Measurements from ENCODE around the gene ANKK1. TPM values are rescaled to one million over a fixed set of nuclear protein-coding genes. Genes with fewer than 3 reads are reported as not detected.

ANKK1 gene
- total RNA-seq, 4 donors from 2014 or later: 0.64 to 9.7 TPM; not detected in 2

GRCh38 chr11:113426686-113427085, 39.1 kb downstream of the ANKK1 start:
- 73 to 89% methylated on average over 3 to 6 of the region's 6 CpGs for WGBS, 2 donors (ENCODE audit: low coverage in 1 of 2)
- in situ Hi-C loops (cut with MboI; ENCODE audit: low pct_ligation_motif_present in 1 of 4, low pct_unique_long_range_greater_than_20kb in 1 of 4, low sequenced_read_pairs in 3 of 4) (no loop called here), intact Hi-C loops (cut with DNase I; ENCODE audit: low total_unique reads) (no loop called here)
- H3K4me1 ChIP-seq: no peaks in the 10 kb centered on the region
- no peaks in the 10 kb centered on the region for H3K9me3 ChIP-seq
- no peak for DNase-seq
- no peak overlapping the region for H3K27ac ChIP-seq
- TF ChIP-seq CTCF (IDR thresholded peaks at IDR 0.05): no peak
- TF ChIP-seq EP300 (IDR thresholded peaks at IDR 0.05; ENCODE audit: low read depth): no peak
- TF ChIP-seq POLR2AphosphoS5 (IDR thresholded peaks at IDR 0.05): no peak
- no peak for TF ChIP-seq POLR2A (IDR thresholded peaks at IDR 0.05)
- no peak overlapping the region for H3K4me3 ChIP-seq
- H3K36me3 ChIP-seq: no peaks in the 10 kb centered on the region
- no peaks in the 10 kb centered on the region for H3K27me3 ChIP-seq

GRCh38 chr11:113431746-113432145, 44.2 kb downstream of the ANKK1 start:
- H3K27me3 ChIP-seq: no peaks in the 10 kb centered on the region
- intact Hi-C loops (cut with DNase I; ENCODE audit: low total_unique reads) (no loop called here), in situ Hi-C loops (cut with MboI; ENCODE audit: low pct_ligation_motif_present in 1 of 4, low pct_unique_long_range_greater_than_20kb in 1 of 4, low sequenced_read_pairs in 3 of 4) (no loop called here)
- H3K36me3 ChIP-seq: no peaks in the 10 kb centered on the region
- no peak overlapping the region for H3K4me3 ChIP-seq
- 84 to 100% methylated on average over 1 to 4 of the region's 4 CpGs for WGBS, 2 donors (ENCODE audit: low coverage in 1 of 2)
- H3K9me3 ChIP-seq: no peaks in the 10 kb centered on the region
- no peak for DNase-seq
- no peak overlapping the region for H3K27ac ChIP-seq
- TF ChIP-seq POLR2AphosphoS5 (IDR thresholded peaks at IDR 0.05) (no peak), CTCF (IDR thresholded peaks at IDR 0.05) (no peak), EP300 (IDR thresholded peaks at IDR 0.05; ENCODE audit: low read depth) (no peak), POLR2A (IDR thresholded peaks at IDR 0.05) (no peak)
- H3K4me1 ChIP-seq: no peaks in the 10 kb centered on the region

- Histone ChIP-seq H3K4me1 (no peaks in the 10 kb centered on the region), H3K4me3 (no peak overlapping the region), H3K36me3 (no peaks in the 10 kb centered on the region), H3K27me3 (no peaks in the 10 kb centered on the region), H3K27ac (no peak overlapping the region), H3K9me3 (no peaks in the 10 kb centered on the region)
- 81% methylated on average over 8 of the region's 8 CpGs; no CpG with 5 or more reads in 1 of the 2 donors for WGBS, 2 donors (ENCODE audit: low coverage in 1 of 2)
- intact Hi-C loops (cut with DNase I; ENCODE audit: low total_unique reads): no loop called here
- TF ChIP-seq EP300 (IDR thresholded peaks at IDR 0.05; ENCODE audit: low read depth): no peak
- TF ChIP-seq POLR2A (IDR thresholded peaks at IDR 0.05): no peak
- no peak for TF ChIP-seq POLR2AphosphoS5 (IDR thresholded peaks at IDR 0.05)
- TF ChIP-seq CTCF (IDR thresholded peaks at IDR 0.05): no peak
- DNase-seq: no peak
- in situ Hi-C loops (cut with MboI; ENCODE audit: low pct_ligation_motif_present in 1 of 4, low pct_unique_long_range_greater_than_20kb in 1 of 4, low sequenced_read_pairs in 3 of 4): no loop called here
Observed at GRCh38 chr11:113435190-113435968, 47.8 kb downstream of the ANKK1 start.

GRCh38 chr11:113436672-113437252, 49.2 kb downstream of the ANKK1 start:
- in situ Hi-C loops (cut with MboI; ENCODE audit: low pct_ligation_motif_present in 1 of 4, low pct_unique_long_range_greater_than_20kb in 1 of 4, low sequenced_read_pairs in 3 of 4): no loop called here
- Histone ChIP-seq H3K27me3 (no peaks in the 10 kb centered on the region), H3K36me3 (no peaks in the 10 kb centered on the region), H3K9me3 (no peaks in the 10 kb centered on the region), H3K4me1 (no peaks in the 10 kb centered on the region), H3K27ac (no peak overlapping the region), H3K4me3 (no peak overlapping the region)
- DNase-seq: no peak
- 50 to 67% methylated on average over 3 to 6 of the region's 6 CpGs for WGBS, 2 donors (ENCODE audit: low coverage in 1 of 2)
- intact Hi-C loops (cut with DNase I; ENCODE audit: low total_unique reads): no loop called here
- TF ChIP-seq POLR2AphosphoS5 (IDR thresholded peaks at IDR 0.05): no peak
- TF ChIP-seq EP300 (IDR thresholded peaks at IDR 0.05; ENCODE audit: low read depth): no peak
- TF ChIP-seq POLR2A (IDR thresholded peaks at IDR 0.05): no peak
- TF ChIP-seq CTCF (IDR thresholded peaks at IDR 0.05): no peak

Measured in transverse colon (tissue), 4 donors.